Osteocyte (in vitro differentiated cells): ENCODE measurements around the gene CHST10. TPM values are rescaled to one million over a fixed set of nuclear protein-coding genes. Genes with fewer than 3 reads are reported as not detected.

Experiments
- DNase-seq: peaks from one replicate; pipeline ENCODE4 v3.0.0; 2021; ENCODE audit warnings: mixed read lengths; ENCODE audit not compliant: unreplicated experiment; ENCODE audit errors: extremely low spot score
- H3K27ac Mint-ChIP-seq: one replicate; pipeline ENCODE4 v1.8.0; 2021; ENCODE audit warnings: mild to moderate bottlenecking, mixed read lengths; ENCODE audit not compliant: unreplicated experiment
- H3K27me3 Mint-ChIP-seq: one replicate; pipeline ENCODE4 v1.8.0; 2021; ENCODE audit warnings: mixed read lengths; ENCODE audit not compliant: unreplicated experiment
- H3K36me3 Mint-ChIP-seq: one replicate; pipeline ENCODE4 v1.8.0; 2021; ENCODE audit warnings: mixed read lengths; ENCODE audit not compliant: unreplicated experiment
- H3K4me1 Mint-ChIP-seq: one replicate; pipeline ENCODE4 v1.8.0; 2021; ENCODE audit warnings: mixed read lengths; ENCODE audit not compliant: unreplicated experiment
- H3K4me3 Mint-ChIP-seq: one replicate; pipeline ENCODE4 v1.8.0; 2021; ENCODE audit warnings: mild to moderate bottlenecking, moderate library complexity, mixed read lengths; ENCODE audit not compliant: unreplicated experiment
- H3K9me3 Mint-ChIP-seq: one replicate; pipeline ENCODE4 v1.8.0; 2021; ENCODE audit warnings: mixed read lengths; ENCODE audit not compliant: unreplicated experiment
- CTCF ChIP-seq: fragments of 200-600 bp; sonication (generic); IDR thresholded peaks from 2 replicates; pipeline ENCODE4 v1.5.0; 2021; ENCODE audit warnings: antibody characterized with exemption, mild to moderate bottlenecking, moderate library complexity
- total RNA-seq: library from RNA; stranded (reverse); gene quantifications from 2 replicates; pipeline ENCODE4 v1.2.1, GENCODE V29; 2021

The CHST10 gene
- total RNA-seq, 1 donor from 2014 or later, result 14.4 TPM

DNA sequence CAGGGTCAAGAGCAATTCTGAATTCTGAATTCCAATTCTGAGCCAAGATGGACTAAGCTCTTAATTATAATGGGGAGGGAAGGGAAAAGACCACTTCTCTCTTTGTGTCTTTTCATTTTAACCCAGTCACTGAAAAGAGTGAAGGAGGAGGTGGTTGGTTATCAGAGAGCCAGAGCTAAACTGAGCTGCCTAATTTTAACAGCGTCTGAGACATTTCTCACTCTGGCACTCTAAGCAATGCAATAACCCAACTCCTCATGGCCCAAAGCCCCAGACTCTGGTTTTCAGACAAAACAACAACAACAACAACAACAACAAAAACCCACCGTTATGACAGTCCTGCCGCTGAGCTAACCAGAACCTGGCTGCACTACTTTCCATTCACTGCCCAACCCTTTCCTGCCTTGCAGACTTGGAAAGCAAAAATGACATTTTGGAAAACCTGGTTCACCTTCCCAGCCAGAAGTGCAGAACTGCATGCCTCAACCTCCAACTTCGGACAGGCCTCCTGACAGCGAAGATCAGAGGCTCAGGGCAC lies 1.0 kb downstream of the CHST10 start:
- no peaks in the 10 kb centered on the region for H3K9me3 Mint-ChIP-seq
- DNase-seq, result no peak

GRCh38 chr2:100413571-100413970 lies 3.9 kb downstream of the CHST10 start:
- TF ChIP-seq CTCF, result no peak
- peaks cover 2% of the 10 kb centered on the region for H3K36me3 Mint-ChIP-seq
- peaks cover 20% of the 10 kb centered on the region for H3K4me1 Mint-ChIP-seq
- no peak for DNase-seq
- no peaks in the 10 kb centered on the region for H3K9me3 Mint-ChIP-seq
- no peak overlapping the region for H3K4me3 Mint-ChIP-seq
- H3K27ac Mint-ChIP-seq, result no peak overlapping the region
- no peaks in the 10 kb centered on the region for H3K27me3 Mint-ChIP-seq

More for the DNA sequence above, 1.0 kb downstream of the CHST10 start:
- Mint-ChIP-seq H3K4me3 (peak overlapping the region; percentile 89), H3K4me1 (peaks cover 20% of the 10 kb centered on the region), H3K27me3 (no peaks in the 10 kb centered on the region), H3K36me3 (peaks cover 2% of the 10 kb centered on the region), H3K27ac (peak overlapping the region; percentile 55)
- no peak for TF ChIP-seq CTCF

- H3K4me3 Mint-ChIP-seq, result no peak overlapping the region
- H3K9me3 Mint-ChIP-seq, result no peaks in the 10 kb centered on the region
- H3K36me3 Mint-ChIP-seq, result peaks cover 2% of the 10 kb centered on the region
- no peak for DNase-seq
- H3K27me3 Mint-ChIP-seq, result no peaks in the 10 kb centered on the region
- no peak overlapping the region for H3K27ac Mint-ChIP-seq
- H3K4me1 Mint-ChIP-seq, result peaks cover 20% of the 10 kb centered on the region
- no peak for TF ChIP-seq CTCF
Measured at GRCh38 chr2:100412881-100413321, 4.6 kb downstream of the CHST10 start.

- no peak for TF ChIP-seq CTCF
- Mint-ChIP-seq H3K9me3 (no peaks in the 10 kb centered on the region), H3K27ac (no peak overlapping the region), H3K4me1 (peaks cover 18% of the 10 kb centered on the region), H3K27me3 (no peaks in the 10 kb centered on the region), H3K4me3 (no peak overlapping the region), H3K36me3 (peaks cover 2% of the 10 kb centered on the region)
- no peak for DNase-seq
Measured at GRCh38 chr2:100412466-100412865, 5.0 kb downstream of the CHST10 start.

GRCh38 chr2:100411841-100412292 lies 5.6 kb downstream of the CHST10 start:
- TF ChIP-seq CTCF, result no peak
- no peaks in the 10 kb centered on the region for H3K27me3 Mint-ChIP-seq
- no peak overlapping the region for H3K4me3 Mint-ChIP-seq
- DNase-seq, result peak; percentile 60
- H3K36me3 Mint-ChIP-seq, result peaks cover 3% of the 10 kb centered on the region
- no peak overlapping the region for H3K27ac Mint-ChIP-seq
- H3K9me3 Mint-ChIP-seq, result no peaks in the 10 kb centered on the region
- H3K4me1 Mint-ChIP-seq, result peaks cover 16% of the 10 kb centered on the region
